HG02884 (cell line): ENCODE measurements around the gene SPP2.

Experiments
- ATAC-seq: cut with Tn5 transposase; IDR thresholded peaks from one replicate; pipeline ENCODE4 v1.9.1; 2021; ENCODE audit warnings: mild to moderate bottlenecking, moderate library complexity; ENCODE audit not compliant: unreplicated experiment

SPP2 gene

GRCh38 chr2:234033885-234034284, 16.6 kb upstream of the SPP2 start:
- ATAC-seq: no peak

GRCh38 chr2:234038076-234038802, 12.3 kb upstream of the SPP2 start:
- ATAC-seq: no peak

- ATAC-seq: no peak
Measured at GRCh38 chr2:234044157-234044556, 6.3 kb upstream of the SPP2 start.

- no peak for ATAC-seq
Measured at GRCh38 chr2:234046521-234046920, 4.0 kb upstream of the SPP2 start.

GRCh38 chr2:234047361-234047760, 3.1 kb upstream of the SPP2 start:
- ATAC-seq: no peak

GRCh38 chr2:234048049-234048448, 2.5 kb upstream of the SPP2 start:
- ATAC-seq: no peak

GRCh38 chr2:234051374-234052070, 1.0 kb downstream of the SPP2 start:
- no peak for ATAC-seq

GRCh38 chr2:234058881-234059280, 8.4 kb downstream of the SPP2 start:
- ATAC-seq: no peak

- no peak for ATAC-seq
Measured at GRCh38 chr2:234060236-234060635, 9.7 kb downstream of the SPP2 start.

- ATAC-seq: no peak
Measured at GRCh38 chr2:234061624-234062257, 11.2 kb downstream of the SPP2 start.

- ATAC-seq: no peak
Measured at GRCh38 chr2:234066587-234066986, 16.1 kb downstream of the SPP2 start.

- no peak for ATAC-seq
Measured at GRCh38 chr2:234071664-234072063, 21.2 kb downstream of the SPP2 start.

- no peak for ATAC-seq
Measured at GRCh38 chr2:234072454-234072853, 22.0 kb downstream of the SPP2 start.

- ATAC-seq: no peak
Measured at GRCh38 chr2:234074751-234075517, 24.4 kb downstream of the SPP2 start.

GRCh38 chr2:234075518-234075915, 25.0 kb downstream of the SPP2 start:
- no peak for ATAC-seq

- ATAC-seq: no peak
Measured at GRCh38 chr2:234075947-234076346, 25.4 kb downstream of the SPP2 start.

GRCh38 chr2:234076451-234076850, 25.9 kb downstream of the SPP2 start:
- ATAC-seq: no peak

- ATAC-seq: no peak
Measured at GRCh38 chr2:234078129-234078528, 27.6 kb downstream of the SPP2 start.

GRCh38 chr2:234081970-234082822, 31.7 kb downstream of the SPP2 start:
- no peak for ATAC-seq

- ATAC-seq: no peak
Measured at GRCh38 chr2:234083572-234084348, 33.3 kb downstream of the SPP2 start.
